B cell (primary cell): ENCODE data around the gene TRIM17. TPM values are rescaled to one million over a fixed set of nuclear protein-coding genes. Genes with fewer than 3 reads are reported as not detected.

Experiments
- ATAC-seq: fragments of 200-7000 bp; cut with Tn5 transposase; one replicate; pipeline ENCODE4 v1.10.0; 2021; ENCODE audit warnings: low read depth, mild to moderate bottlenecking, moderate number of reproducible peaks, moderate library complexity
- CTCF ChIA-PET: fragments of 350-600 bp; sonication (Branson Sonifier 250); formaldehyde crosslinking; loops from one replicate; lab custom pipeline; 2021; ENCODE audit warnings: antibody characterized with exemption, inconsistent platforms; lab: Charles Lee
- POLR2A ChIA-PET: fragments of 350-600 bp; sonication (Branson Sonifier 250); formaldehyde crosslinking; loops from one replicate; lab custom pipeline; 2021; ENCODE audit warnings: antibody characterized with exemption; lab: Charles Lee
- DNase-seq: peaks from one replicate; pipeline ENCODE4 v3.0.0; 2013
- H2AFZ ChIP-seq: 2 replicates; pipeline ENCODE4 v1.6.1; 2012; ENCODE audit warnings: mild to moderate bottlenecking, low read depth, low read length; ENCODE audit not compliant: insufficient read depth, poor library complexity, severe bottlenecking
- H3K27ac ChIP-seq, 2 donors: 1 replicate in 1 of 2; 2 replicates in 1 of 2; pipeline ENCODE4 v1.5.1; 2012 to 2013; ENCODE audit warnings: low read length in 2 of 2, mild to moderate bottlenecking in 2 of 2, moderate library complexity in 1 of 2
- H3K27me3 ChIP-seq, 4 experiments: fragments of 200-600 bp in 1 of 4; sonication (generic) in 1 of 4; replicated peaks in 1 of 4; 1 replicate in 2 of 4; 2 replicates in 2 of 4; pipeline versions ENCODE4 v1.6.1 to v1.7.0; 2013 to 2016; ENCODE audit warnings: low read length in 3 of 4, mild to moderate bottlenecking in 2 of 4, mixed read lengths in 1 of 4, moderate library complexity in 1 of 4; ENCODE audit not compliant: insufficient read depth in 4 of 4, control insufficient read depth in 3 of 4; ENCODE audit errors: control extremely low read depth in 1 of 4
- H3K36me3 ChIP-seq, 2 experiments: replicated peaks in 1 of 2; 1 replicate in 1 of 2; 2 replicates in 1 of 2; pipeline versions ENCODE4 v1.6.1 to v1.7.1; 2013; ENCODE audit warnings: low read length in 1 of 2; ENCODE audit not compliant: insufficient read depth in 2 of 2, control insufficient read depth in 1 of 2; ENCODE audit errors: control extremely low read depth in 1 of 2, extremely low read depth in 1 of 2
- H3K4me1 ChIP-seq, 2 donors: fragments of 200-600 bp in 1 of 2; sonication (generic) in 1 of 2; 1 replicate in 1 of 2; 2 replicates in 1 of 2; pipeline versions ENCODE4 v1.5.1 to v1.6.1; 2013 to 2017; ENCODE audit warnings: low read length in 2 of 2; ENCODE audit not compliant: control insufficient read depth in 2 of 2, insufficient read depth in 2 of 2
- H3K4me2 ChIP-seq: replicated peaks from 2 replicates; pipeline ENCODE3; 2012; ENCODE audit warnings: mild to moderate bottlenecking, low read depth, low read length; ENCODE audit not compliant: poor library complexity, severe bottlenecking
- H3K4me3 ChIP-seq, 5 experiments: fragments of 200-600 bp in 1 of 5; sonication (generic) in 1 of 5; 1 replicate in 3 of 5; 2 replicates in 2 of 5; pipeline versions ENCODE4 v1.5.1 to v1.7.0; 2011 to 2016; ENCODE audit warnings: low read length in 4 of 5, mild to moderate bottlenecking in 4 of 5, low read depth in 2 of 5, control low read depth in 1 of 5, moderate library complexity in 1 of 5; ENCODE audit not compliant: insufficient read depth in 1 of 5; ENCODE audit errors: control extremely low read depth in 1 of 5, extremely low read depth in 1 of 5
- H3K79me2 ChIP-seq: fragments of 200-600 bp; sonication (generic); one replicate; pipeline ENCODE4 v1.6.0; 2016; ENCODE audit warnings: low read length; ENCODE audit not compliant: control insufficient read depth, insufficient read depth
- H3K9ac ChIP-seq: fragments of 200-600 bp; sonication (generic); 2 replicates; pipeline ENCODE4 v1.6.1; 2017; ENCODE audit warnings: mild to moderate bottlenecking, low read length, moderate library complexity
- H3K9me3 ChIP-seq, 3 donors: one replicate each; pipeline versions ENCODE4 v1.6.1 to v1.7.1; 2013; ENCODE audit warnings: low read length in 2 of 3; ENCODE audit not compliant: control insufficient read depth in 2 of 3, insufficient read depth in 1 of 3; ENCODE audit errors: control extremely low read depth in 1 of 3
- H4K20me1 ChIP-seq: 2 replicates; pipeline ENCODE4 v1.6.0; 2012; ENCODE audit warnings: mild to moderate bottlenecking, low read length; ENCODE audit not compliant: insufficient read depth, control insufficient read depth, poor library complexity, severe bottlenecking
- H3K27ac Mint-ChIP-seq: one replicate; pipeline ENCODE4 v1.8.0; 2021; ENCODE audit warnings: mixed read lengths
- H3K27me3 Mint-ChIP-seq: one replicate; pipeline ENCODE4 v1.8.0; 2021; ENCODE audit warnings: mixed read lengths
- H3K4me1 Mint-ChIP-seq: one replicate; pipeline ENCODE4 v1.8.0; 2021; ENCODE audit warnings: mixed read lengths
- H3K4me3 Mint-ChIP-seq: one replicate; pipeline ENCODE4 v1.8.0; 2021; ENCODE audit warnings: mixed read lengths
- H3K9me3 Mint-ChIP-seq: one replicate; pipeline ENCODE4 v1.8.0; 2022; ENCODE audit warnings: mixed read lengths; ENCODE audit not compliant: insufficient read depth
- CTCF ChIP-seq: fragments of 200-600 bp; IDR thresholded peaks from one replicate; pipeline ENCODE4 v1.8.0; 2022; ENCODE audit warnings: antibody characterized with exemption, mild to moderate bottlenecking
- EZH2 ChIP-seq: IDR thresholded peaks from 2 replicates; pipeline ENCODE4 v1.6.1; 2012; ENCODE audit warnings: borderline replicate concordance, low read depth, mild to moderate bottlenecking, moderate library complexity, low read length; ENCODE audit not compliant: insufficient read depth, poor library complexity, severe bottlenecking
- WGBS: methylation state at CpG from one replicate; pipeline ENCODE4 v1.1.5; 2013; ENCODE audit warnings: missing lambda C conversion rate; ENCODE audit not compliant: insufficient coverage; 5-methylcytosine and 5-hydroxymethylcytosine counted together
- intact Hi-C: fragments of 100-400 bp; cut with micrococcal nuclease; formaldehyde crosslinking; loops from one replicate; pipeline ENCODE4 v1.10.0; 2022
- polyA plus RNA-seq: library from polyadenylated mRNA; depleted of rRNA; stranded (reverse); fragments of >200 nt; gene quantifications from 2 replicates; pipeline ENCODE4 v1.2.3, GENCODE V29; 2012
- total RNA-seq, 2 donors: library from RNA; stranded (reverse); fragments of 120-200 nt in 1 of 2; gene quantifications; 1 replicate in 1 of 2; 2 replicates in 1 of 2; pipeline versions ENCODE4 v1.2.3 to v1.2.4, GENCODE V29; 2013 to 2022

TRIM17 gene
- total and polyA plus RNA-seq, 2 donors (not counting 1 experiment from before 2014, with no cell fraction given), result not detected

GRCh38 chr1:228377664-228378089 lies 39.0 kb downstream of the TRIM17 start:
- H3K4me3 Mint-ChIP-seq, result peak overlapping the region; percentile 54
- Histone ChIP-seq H4K20me1 (no peaks in the 10 kb centered on the region), H3K79me2 (no peaks in the 10 kb centered on the region), H2AFZ (no peak overlapping the region), H3K9me3 (peaks cover 0 to 11% (median 0%) of the 10 kb centered on the region in 3 donors), H3K4me3 (no peak overlapping the region), H3K9ac (no peak overlapping the region), H3K27me3 (peaks cover 0 to 14% (median 7%) of the 10 kb centered on the region in 4 experiments), H3K4me2 (peak overlapping the region; percentile 37), H3K4me1 (peaks cover 9 to 11% of the 10 kb centered on the region in 2 donors), H3K36me3 (no peaks in the 10 kb centered on the region), H3K27ac (no peak overlapping the region)
- H3K27ac Mint-ChIP-seq, result no peak overlapping the region
- ChIA-PET CTCF (no interaction called here), POLR2A (interaction anchor here (0.6 kb wide), 3 partner anchors 12 to 252 kb away, joined by 5 to 8 read pairs (median 6); no protein-coding TSS in a partner anchor)
- DNase-seq (no peak), ATAC-seq (no peak)
- TF ChIP-seq CTCF, result no peak
- no peak for TF ChIP-seq EZH2
- intact Hi-C loops, result no loop called here
- 83% methylated on average over 5 of the region's 5 CpGs for WGBS
- H3K27me3 Mint-ChIP-seq, result peaks cover 15% of the 10 kb centered on the region
- peaks cover 7% of the 10 kb centered on the region for H3K4me1 Mint-ChIP-seq
- H3K9me3 Mint-ChIP-seq, result no peaks in the 10 kb centered on the region
